LNCAP (cell line): ENCODE results near the gene CDKN3.

Experiments
- TF ChIP-seq, protein P1 (sequence below): fragments of 450-650 bp; IDR thresholded peaks from 2 replicates; pipeline ENCODE4 v1.5.1; 2017; ENCODE audit warnings: mild to moderate bottlenecking

The CDKN3 gene

DNA sequence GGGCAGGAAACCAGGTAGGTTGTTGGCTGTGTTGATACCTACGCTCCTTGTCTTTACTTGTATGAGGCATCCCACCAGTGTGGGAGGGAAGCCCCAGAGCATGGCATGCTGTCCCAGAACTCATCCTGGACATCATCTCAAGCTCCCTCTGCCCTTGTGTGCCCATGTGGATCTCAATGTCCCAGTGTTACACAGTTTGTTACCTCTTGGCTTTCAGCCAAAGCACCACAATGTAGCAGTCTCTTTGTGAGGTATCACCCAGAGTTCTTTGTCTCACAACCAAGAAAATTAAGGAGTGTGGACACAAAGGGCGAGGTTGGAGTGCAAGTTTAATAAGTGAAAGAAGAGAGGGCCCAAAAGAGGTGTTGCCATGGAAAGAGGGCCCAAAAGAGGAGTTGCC lies 43.1 kb upstream of the CDKN3 start:
- TF ChIP-seq, protein P1, sequence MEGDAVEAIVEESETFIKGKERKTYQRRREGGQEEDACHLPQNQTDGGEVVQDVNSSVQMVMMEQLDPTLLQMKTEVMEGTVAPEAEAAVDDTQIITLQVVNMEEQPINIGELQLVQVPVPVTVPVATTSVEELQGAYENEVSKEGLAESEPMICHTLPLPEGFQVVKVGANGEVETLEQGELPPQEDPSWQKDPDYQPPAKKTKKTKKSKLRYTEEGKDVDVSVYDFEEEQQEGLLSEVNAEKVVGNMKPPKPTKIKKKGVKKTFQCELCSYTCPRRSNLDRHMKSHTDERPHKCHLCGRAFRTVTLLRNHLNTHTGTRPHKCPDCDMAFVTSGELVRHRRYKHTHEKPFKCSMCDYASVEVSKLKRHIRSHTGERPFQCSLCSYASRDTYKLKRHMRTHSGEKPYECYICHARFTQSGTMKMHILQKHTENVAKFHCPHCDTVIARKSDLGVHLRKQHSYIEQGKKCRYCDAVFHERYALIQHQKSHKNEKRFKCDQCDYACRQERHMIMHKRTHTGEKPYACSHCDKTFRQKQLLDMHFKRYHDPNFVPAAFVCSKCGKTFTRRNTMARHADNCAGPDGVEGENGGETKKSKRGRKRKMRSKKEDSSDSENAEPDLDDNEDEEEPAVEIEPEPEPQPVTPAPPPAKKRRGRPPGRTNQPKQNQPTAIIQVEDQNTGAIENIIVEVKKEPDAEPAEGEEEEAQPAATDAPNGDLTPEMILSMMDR: no peak

DNA sequence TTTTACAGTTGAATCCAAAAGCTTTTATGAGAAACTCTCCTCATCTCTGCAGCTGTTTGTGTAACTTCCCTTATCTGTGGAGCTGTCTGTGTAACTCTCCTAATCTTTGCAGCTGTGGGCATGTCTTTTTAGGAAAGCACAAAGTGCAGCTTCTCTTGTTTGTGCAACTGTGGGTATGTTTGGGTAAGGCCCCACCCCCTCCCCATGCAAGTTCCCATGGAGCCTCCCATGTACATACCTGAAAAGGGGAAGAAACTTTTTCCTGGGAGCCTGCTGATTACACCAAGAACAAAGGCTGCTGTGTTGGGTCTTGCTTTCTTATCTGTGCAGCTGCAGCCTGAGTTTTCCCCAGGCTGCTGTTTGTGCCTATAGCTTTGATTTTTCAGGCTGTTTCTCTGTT lies 42.7 kb upstream of the CDKN3 start:
- TF ChIP-seq, protein P1: no peak

DNA sequence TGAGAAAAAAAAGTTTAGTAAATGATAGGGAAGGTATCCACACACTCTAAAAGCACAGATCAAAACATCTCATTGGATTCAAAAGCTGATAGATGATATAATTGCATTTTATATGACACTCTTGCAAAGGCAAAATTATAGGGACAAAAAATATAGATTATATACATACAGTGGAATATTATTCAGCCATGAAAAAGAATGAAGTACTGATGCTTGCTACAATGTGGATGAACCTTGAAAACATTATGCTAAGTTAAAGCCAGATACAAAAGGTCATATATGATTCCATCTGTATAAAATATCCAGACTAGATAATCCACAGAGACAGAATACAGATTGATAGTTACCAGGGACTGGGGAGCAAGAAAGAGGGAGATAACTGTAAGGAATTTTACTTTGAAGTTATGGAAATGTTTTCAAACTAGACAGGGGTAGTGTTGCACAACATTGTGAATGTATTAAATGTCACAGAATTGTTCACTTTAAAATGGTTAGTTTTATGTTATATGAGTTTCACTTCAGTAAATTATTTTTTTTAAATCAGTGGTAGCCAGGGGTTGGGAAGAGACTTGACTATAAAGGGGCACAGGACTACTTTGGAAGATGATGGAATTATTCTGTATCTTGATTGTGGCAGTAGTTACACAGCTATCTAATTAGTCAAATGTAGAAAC lies 41.7 kb upstream of the CDKN3 start:
- TF ChIP-seq, protein P1: no peak

DNA sequence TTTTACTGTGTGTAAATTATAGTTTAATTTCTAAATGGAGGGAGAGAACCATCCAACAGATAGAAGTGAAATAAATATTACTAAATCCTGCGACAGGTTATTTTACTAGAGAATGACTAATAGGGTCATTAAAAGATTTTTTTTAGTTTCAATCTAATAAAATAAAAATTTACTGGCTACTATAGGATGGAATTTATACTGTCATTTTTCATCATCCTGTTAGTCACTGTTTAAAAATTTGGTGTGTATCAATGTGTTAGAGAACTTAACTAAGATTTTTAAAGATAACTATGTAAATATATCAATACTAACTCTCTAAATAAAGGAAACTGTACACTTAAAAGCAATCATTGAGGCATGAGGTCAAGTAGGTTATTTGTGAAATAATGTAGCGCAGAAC lies 41.1 kb upstream of the CDKN3 start:
- TF ChIP-seq, protein P1: no peak

- TF ChIP-seq, protein P1: no peak
Measured at GRCh38 chr14:54356172-54356571, 40.6 kb upstream of the CDKN3 start.

DNA sequence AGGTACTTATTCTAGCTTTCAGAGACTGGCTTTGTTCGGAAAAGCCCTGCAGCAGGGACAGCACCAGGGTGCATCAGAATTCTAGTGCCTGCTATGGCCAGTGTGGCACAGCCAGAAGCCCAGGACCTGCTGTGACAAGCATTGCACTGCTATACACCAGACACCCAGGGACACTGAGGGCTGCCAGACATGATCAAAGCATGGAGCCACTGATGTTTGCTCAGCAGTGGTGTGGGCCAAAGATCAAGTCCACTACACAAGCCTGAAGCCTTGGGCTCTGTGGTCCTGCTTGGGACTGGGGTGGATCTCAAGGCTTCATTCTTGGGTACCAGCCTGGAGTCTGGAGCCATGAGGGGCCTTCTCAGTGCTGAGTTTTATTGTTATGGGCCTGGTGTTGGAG lies 36.1 kb upstream of the CDKN3 start:
- TF ChIP-seq, protein P1: no peak

DNA sequence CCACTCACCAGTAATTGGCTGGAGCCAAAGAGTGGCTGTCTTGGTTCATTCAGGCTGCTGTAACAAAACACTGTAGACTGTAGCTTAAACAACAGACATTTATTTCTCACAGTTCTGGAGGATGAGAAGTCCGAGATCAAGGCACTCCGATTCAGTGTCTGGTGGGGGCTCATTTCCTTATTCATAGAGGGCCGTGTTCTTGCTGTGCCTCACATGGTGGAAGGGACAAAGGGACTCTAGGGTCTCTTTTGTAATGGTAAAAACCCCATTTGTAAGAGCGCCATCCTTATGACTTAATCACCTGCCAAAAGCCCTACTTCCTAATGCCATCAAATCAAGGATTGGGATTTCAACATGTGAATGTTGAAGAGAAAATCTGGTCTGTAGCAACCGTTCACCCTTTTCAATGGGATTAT lies 34.7 kb upstream of the CDKN3 start:
- TF ChIP-seq, protein P1: no peak
